KOPT-K1 (cell line): ENCODE results near the gene E4F1.
"Not testable (repeated sequence)": the region's sequence is repeated elsewhere in the genome, so short reads cannot be mapped to it uniquely, and the experiment has no call there.

Experiments used
- H3K27ac ChIP-seq: fragments of 200-600 bp; sonication (generic); 2 replicates; pipeline ENCODE4 v1.5.1; 2016; ENCODE audit warnings: antibody characterized with exemption, mild to moderate bottlenecking, low read depth, low read length; ENCODE audit not compliant: poor library complexity, severe bottlenecking
- H3K36me3 ChIP-seq: fragments of 200-600 bp; sonication (generic); 2 replicates; pipeline ENCODE4 v1.5.1; 2017; ENCODE audit warnings: antibody characterized with exemption, mild to moderate bottlenecking, low read length, moderate library complexity; ENCODE audit not compliant: insufficient read depth
- H3K9me3 ChIP-seq: fragments of 200-600 bp; sonication (generic); 2 replicates; pipeline ENCODE4 v1.5.1; 2017; ENCODE audit warnings: antibody characterized with exemption, low read length, mild to moderate bottlenecking; ENCODE audit not compliant: insufficient read depth, poor library complexity, severe bottlenecking

The E4F1 gene

DNA sequence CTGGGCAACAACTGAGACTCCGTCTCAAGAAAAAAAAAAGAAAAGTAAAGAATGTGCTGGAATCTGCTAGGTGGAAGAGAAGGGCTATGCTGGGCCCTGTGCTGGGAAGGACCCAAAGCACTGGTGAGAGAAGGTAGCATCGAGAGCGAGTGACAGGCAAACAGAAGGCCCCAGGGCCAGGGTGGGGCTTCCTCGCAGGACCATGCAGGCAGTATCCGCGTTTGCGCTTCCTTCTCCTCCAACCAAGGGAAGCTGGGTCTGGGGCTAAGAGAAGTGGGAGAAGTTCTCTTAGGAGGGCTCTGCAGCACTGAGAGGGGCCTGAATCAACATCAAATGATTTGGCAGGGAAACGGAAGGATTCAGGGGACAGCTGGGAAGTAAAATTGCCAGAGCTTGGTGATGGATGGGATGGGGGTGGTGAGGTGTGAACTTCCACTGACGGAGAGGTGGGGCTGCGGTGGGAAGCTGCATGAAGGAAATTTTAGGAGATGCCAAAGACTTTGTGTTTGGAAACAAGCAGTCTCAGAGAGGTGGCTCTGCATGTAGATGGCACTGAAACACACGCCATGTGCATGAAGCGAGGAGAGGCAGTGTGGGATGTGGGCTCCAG lies 33.2 kb downstream of the E4F1 start:
- H3K36me3 ChIP-seq, result peaks cover 100% of the 10 kb centered on the region
- no peaks in the 10 kb centered on the region for H3K9me3 ChIP-seq
- H3K27ac ChIP-seq, result no peak overlapping the region

DNA sequence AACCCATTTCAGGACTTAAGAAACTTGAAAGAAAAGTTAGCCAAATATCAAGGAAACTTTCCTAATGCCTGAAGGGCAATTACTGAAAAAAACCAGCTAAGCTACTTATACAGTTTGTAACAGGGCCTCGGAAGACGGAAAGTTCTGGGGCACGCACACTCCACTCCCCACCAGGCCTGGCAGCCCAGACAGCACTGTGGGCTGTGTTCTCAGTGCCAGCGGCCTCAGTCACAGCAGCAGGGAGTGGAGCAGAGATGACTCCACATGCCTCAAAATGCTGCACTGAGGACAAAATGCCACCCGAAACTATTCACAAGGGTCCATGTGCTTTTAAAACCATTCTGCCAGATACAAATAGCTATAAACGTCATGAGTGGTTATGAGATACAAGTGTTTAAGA lies 34.3 kb downstream of the E4F1 start:
- H3K9me3 ChIP-seq, result no peaks in the 10 kb centered on the region
- H3K27ac ChIP-seq, result no peak overlapping the region
- H3K36me3 ChIP-seq, result peaks cover 100% of the 10 kb centered on the region

DNA sequence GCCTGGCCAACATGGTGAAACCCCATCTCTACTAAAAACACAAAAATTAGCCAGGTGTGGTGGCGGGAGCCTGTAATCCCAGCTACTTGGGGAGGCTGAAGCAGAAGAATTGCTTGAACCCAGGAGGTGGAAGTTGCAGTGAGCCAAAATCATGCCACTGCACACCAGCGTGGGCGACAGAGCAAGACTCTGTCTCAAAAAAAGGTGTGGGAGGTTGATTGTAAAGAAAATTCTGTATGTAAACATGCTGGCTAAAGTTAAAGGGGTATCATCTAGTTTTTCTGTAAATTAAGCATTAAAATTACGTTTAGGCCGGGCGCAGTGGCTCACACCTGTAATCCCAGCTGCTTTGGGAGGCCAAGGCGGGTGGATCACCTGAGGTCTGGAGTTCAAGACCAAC lies 35.1 kb downstream of the E4F1 start:
- peaks cover 100% of the 10 kb centered on the region for H3K36me3 ChIP-seq
- H3K9me3 ChIP-seq, H3K27ac ChIP-seq: not testable (repeated sequence)

DNA sequence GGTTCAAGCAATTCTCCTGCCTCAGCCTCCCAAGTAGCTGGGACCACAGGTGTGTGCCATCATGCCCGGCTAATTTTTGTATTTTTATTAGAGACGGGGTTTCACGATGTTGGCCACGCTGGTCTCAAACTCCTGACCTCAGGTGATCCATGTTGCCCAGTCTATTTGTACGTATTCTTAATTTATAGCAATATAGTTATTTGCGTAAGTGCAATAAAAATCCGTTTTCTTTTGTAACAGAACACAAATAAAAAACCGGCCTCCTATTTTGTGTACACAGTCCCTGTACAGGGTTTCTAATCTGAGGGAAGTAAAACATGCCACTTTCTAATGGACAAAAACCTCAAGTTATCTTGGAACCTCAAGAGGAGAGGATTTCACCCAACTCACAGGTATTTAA lies 36.9 kb downstream of the E4F1 start:
- Histone ChIP-seq H3K9me3 (no peaks in the 10 kb centered on the region), H3K27ac (no peak overlapping the region), H3K36me3 (peaks cover 100% of the 10 kb centered on the region)

DNA sequence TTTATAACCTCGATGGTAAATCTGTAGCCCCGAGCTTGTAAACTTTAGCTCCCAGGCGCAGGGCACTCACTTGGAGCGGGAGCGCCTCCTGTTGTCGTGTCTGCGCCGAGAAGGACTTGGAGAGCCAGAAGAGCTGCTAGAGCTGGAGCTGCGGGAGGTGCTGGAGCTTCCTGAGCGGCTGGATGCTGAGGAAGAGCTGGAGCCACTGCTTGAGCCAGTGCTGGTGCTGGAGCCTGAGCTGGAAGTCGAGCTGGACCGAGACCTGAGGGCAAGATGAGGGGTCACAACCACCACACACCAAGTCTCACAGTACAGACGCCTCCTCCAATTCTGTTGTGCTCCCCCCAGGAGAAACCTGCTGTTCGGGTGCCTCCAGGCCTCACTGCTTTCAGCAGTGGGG lies 39.6 kb downstream of the E4F1 start:
- peaks cover 81% of the 10 kb centered on the region for H3K36me3 ChIP-seq
- not testable (repeated sequence) for H3K27ac ChIP-seq, H3K9me3 ChIP-seq

DNA sequence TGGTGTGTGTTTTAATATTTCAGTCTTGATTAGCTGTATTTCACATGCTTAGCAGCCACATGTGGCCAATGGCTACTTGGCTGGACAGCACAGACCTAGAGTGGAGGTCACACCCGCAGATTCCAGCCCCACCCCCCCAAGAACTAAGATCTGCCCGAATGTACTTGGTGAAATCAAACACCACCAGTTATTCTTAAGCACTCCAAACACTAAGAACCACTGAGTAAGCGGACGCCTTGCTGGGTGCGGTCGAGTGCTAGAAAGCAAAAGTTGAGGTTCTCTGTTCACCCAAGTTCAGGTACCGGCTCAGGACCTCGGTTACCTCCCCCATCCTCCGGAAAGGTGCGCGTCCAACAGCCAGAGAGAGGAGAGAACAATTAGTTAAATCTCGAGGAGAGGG lies 43.5 kb downstream of the E4F1 start:
- peak overlapping the region; percentile 89 for H3K27ac ChIP-seq
- H3K9me3 ChIP-seq, result not testable (repeated sequence)
- H3K36me3 ChIP-seq, result peaks cover 43% of the 10 kb centered on the region

DNA sequence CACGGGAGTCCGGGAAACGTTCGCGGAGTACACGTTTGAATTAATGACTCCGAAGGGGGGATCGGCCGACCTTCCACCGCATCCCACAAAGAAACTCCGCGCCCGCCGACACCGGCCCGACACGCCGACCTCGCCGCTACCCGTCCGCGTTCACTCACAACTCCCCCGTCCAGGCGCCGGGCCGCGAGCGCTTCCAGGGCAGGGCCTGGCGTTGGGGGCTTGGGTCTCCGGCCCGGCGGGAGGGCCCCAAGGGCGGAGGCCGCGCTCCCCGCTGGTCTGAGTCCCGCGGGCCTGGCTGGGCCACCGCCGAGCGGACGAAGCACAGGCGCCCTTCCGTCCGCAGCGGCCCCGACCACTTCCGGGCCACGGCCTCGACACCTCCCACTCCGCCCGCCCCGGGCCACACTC lies 44.1 kb downstream of the E4F1 start:
- Histone ChIP-seq H3K27ac (peak overlapping the region; percentile 89), H3K36me3 (peaks cover 36% of the 10 kb centered on the region)
- H3K9me3 ChIP-seq, result not testable (repeated sequence)

DNA sequence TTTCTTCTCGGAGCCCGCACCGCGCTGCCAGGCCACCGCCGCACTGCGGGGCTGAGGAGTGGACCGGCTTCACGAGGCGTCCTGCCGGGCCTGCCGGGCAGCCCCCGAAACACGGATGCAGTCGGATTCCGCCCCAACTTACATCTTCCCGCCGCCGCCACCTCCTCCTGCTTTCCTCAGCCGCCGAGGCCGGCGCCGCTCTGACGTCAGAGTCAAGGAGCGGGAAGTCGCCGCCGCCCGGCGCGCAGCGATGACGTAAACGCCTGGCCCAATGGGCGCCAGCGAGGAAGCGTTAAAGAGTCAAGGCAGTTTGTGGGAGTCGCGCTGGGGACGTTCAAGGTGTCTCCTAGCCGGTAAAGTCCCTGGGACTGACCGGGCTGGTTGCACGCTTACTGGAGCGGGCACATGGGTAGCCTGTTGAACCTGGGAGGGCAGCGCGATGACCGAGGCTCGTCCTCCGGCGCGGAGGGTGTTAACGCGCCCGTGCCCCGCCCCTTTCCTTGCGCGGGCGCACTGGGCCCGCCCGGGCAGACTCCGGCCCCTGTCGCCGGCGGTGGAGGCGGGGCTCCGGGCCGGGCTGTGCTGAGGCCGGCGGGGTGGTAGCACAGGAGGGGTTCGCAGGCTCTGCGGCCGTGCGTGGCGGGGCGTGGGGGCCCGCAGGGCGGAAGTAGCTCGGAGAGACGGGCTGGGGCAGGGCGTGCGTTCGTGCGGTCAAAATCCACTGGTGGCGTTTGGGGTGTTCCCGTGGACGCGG lies 44.7 kb downstream of the E4F1 start, which contains the start of gene RNPS1:
Gene RNPS1, minus strand, starts transcription at position 214 of the 754 bp plus-strand sequence. CDS start 3,483 bp downstream, outside the sequence.
- Histone ChIP-seq H3K36me3 (peaks cover 30% of the 10 kb centered on the region), H3K9me3 (no peaks in the 10 kb centered on the region), H3K27ac (peak within 1 kb of the TSS; percentile 89)

DNA sequence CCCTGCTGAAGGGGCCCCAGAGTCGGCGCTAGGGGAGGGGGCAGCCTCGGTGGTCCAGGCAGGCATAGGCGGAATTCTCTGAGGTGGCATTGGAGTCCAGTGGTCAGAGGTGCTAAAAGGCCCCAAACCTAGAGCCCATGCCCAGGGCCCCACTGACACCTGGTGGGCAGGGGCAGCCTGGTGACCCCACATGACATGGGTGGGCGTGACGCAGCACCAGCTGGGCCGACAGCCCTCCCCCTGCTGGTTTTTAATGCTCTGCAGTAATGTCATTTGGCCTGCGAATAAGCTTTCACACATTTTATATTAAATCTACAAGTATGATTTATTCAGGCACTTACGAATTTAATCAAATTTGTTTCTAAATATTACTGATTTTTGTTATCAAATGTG lies 46.7 kb downstream of the E4F1 start:
- Histone ChIP-seq H3K9me3 (no peaks in the 10 kb centered on the region), H3K36me3 (peaks cover 11% of the 10 kb centered on the region), H3K27ac (no peak overlapping the region)

DNA sequence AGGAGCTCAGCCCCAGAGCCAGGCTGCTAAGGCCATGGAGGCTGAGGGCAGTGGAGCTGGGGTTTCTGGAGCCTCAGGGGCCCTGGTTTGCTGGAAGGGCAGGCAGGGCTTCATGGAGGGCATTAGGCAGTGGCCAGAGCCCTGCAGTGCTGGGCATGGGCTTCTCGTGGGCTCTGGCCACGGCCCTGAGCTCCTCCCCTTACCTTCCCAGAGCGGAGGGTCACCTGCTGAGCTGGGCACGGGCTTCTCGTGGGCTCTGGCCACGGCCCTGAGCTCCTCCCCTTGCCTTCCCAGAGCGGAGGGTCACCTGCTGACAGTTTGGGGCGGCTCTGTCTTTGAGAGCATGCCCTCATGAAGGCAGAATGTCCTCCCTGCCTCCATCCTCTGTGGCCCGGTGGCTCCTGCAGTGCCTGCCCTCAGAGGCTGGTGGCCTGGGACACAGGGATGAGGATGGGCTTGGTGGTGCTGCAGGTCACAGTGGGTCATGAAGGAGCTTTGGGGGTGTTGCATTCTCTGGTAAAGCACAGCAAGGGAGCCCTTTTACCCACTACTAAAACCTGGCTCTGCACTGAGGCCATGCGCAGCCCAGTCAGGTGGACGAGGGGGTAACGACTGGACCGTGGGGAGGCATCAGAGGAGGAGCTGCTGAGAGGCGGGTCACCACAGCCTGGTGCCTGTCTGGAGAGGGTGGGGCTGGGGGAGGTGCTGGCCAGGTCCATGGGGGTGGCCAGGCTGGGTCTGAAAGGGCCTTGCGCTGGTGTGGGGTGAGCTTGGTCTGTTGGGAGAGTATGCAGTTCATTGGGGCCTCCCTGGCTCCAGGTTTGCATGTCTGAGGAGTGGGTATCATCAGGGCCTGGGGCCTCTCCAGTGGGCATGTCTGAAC lies 47.4 kb downstream of the E4F1 start:
- Histone ChIP-seq H3K27ac (no peak overlapping the region), H3K9me3 (no peaks in the 10 kb centered on the region), H3K36me3 (peaks cover 3% of the 10 kb centered on the region)

DNA sequence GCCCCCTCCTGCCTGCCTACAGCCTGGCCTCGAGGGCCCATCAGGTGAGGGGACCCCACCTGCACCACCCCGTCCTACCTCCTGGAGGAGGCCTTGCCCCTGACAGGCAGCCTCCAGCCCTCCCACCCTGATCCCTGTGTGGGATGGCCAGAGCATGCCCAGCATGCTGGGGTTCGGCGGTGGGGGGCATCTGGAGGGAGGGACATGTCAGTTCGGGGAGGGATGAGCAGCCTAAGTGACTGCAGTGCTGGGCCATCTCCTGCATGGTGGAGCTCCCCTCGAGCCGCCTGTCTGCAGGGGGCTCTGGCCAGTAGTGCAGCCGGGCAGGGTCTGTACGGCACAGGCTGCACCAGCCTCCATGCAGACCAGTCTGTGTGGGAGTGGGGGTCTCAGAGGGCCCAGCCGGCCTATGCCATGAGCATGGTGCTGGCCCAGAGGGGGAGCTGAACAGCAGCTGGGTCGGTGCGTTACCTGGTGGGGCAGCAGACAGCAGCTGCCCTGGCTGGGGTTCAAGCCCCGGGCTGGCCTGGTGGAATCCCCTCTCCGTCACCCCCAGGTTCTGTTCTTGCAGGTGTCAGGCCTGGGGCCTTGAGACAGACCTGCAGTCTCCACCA lies 48.6 kb downstream of the E4F1 start:
- H3K27ac ChIP-seq, result no peak overlapping the region
- H3K36me3 ChIP-seq, result no peaks in the 10 kb centered on the region
- no peaks in the 10 kb centered on the region for H3K9me3 ChIP-seq

DNA sequence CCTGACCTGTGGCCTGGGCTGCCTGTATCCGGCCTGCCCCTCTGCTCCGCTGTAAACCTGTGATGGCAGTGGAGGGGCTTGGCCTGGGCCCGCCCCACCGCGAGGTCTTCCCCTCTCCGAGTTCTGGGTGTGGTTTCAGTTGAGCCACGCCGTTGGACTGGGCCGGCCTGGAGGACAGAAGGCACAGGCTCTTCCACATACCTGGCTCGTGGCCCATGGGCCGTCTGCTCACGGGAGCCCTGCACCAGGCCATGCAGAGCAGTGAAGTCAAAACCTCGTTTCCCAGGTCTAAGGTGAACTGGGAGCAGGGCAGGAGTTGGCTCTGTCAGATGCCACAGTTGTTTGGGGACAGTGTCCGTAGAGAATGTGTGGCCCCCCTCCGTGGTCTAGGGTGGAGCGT lies 50.1 kb downstream of the E4F1 start:
- no peak overlapping the region for H3K27ac ChIP-seq
- H3K36me3 ChIP-seq, result no peaks in the 10 kb centered on the region
- no peaks in the 10 kb centered on the region for H3K9me3 ChIP-seq

DNA sequence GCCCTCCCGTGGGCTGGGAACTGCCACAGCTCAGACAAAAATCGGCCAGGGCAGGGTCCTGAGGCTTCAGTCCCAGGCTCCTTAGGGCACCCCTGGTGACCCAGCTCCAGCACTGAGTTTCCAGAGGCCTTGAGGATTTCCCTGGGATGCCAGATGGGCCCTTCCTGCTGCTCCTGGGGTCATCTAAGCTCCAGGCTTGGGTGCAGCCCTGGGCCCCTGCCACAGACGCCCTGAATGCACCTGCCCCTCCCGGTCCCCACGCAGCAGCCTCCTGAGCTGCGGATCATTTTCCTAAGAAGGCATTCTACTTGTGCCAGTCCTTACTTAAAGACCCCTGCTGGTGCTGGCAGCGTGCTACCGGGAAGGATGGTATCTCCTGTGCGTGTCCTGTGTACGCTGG lies 50.5 kb downstream of the E4F1 start:
- no peaks in the 10 kb centered on the region for H3K36me3 ChIP-seq
- H3K9me3 ChIP-seq, result no peaks in the 10 kb centered on the region
- no peak overlapping the region for H3K27ac ChIP-seq

DNA sequence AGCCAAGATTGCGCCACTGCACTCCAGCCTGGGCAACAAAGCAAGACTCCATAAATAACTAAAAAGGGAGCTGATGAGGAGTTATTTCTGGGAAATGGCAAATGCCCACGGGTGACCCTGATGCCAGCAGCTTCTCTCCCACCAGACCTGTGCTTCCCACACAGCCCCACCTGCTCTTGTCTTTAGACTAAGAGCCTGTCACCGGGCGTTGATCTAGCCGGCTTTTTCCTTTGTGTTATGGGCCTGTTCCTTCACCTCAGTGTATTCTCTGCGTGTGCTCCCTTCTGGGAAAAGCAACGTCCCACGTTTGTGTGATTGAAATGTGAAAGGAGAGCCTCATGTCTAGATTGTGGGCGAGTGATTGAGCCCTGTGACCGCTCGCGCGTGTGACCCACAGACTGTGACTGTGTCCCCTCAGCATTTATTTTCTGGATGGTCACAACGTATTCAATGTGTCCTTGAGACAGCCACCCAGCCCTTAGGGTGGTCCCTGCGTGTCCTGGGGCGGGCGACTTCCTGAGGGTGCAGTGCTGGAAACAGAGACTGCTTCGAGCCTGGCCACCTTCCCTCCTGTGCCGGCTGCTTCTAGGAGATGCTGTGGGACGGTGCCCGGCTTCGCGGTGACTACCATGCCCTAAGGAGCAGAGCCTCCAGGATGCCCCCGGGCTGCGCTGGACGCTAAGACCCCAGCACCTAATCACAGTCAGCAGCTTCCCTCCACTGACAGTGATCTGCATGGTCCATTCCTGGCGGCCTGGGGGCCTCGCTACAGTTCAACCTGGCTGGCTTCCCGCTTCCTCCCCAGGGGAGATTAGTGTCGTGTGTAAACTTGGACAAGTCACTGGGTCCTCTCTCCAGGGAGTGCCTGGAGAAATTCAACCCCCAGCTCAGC lies 52.3 kb downstream of the E4F1 start:
- Histone ChIP-seq H3K27ac (no peak overlapping the region), H3K36me3 (no peaks in the 10 kb centered on the region), H3K9me3 (no peaks in the 10 kb centered on the region)
